SK-N-SH (cell line): ENCODE data around the gene ACER3. TPM values are rescaled to one million over a fixed set of nuclear protein-coding genes. Genes with fewer than 3 reads are reported as not detected.

Source experiments
- CTCF ChIA-PET: fragments of 300-600, 350-600 bp; formaldehyde crosslinking; extraction: SDS; loops from one replicate; lab custom pipeline; 2021; lab: Yijun Ruan, JAX
- POLR2A ChIA-PET: fragments of 350-600 bp; sonication (Branson Sonifier 250); formaldehyde crosslinking; extraction: SDS; loops from one replicate; lab custom pipeline; 2020; ENCODE audit warnings: antibody characterized with exemption, inconsistent platforms; lab: Yijun Ruan, JAX
- DNase-seq: peaks from one replicate; pipeline ENCODE4 v3.0.0; 2012
- H2AFZ ChIP-seq: fragments of 200-600 bp; sonication (generic); 2 replicates; pipeline ENCODE4 v1.8.1; 2016; ENCODE audit warnings: antibody characterized with exemption, mild to moderate bottlenecking, low read depth
- H3F3A ChIP-seq: fragments of 200-600 bp; sonication (generic); replicated peaks from 2 replicates; pipeline ENCODE3; 2016; ENCODE audit warnings: antibody characterized with exemption, mild to moderate bottlenecking; ENCODE audit not compliant: insufficient read depth
- H3K27ac ChIP-seq, 2 experiments: fragments of 200-500 bp in 1 of 2; fragments of 200-600 bp in 1 of 2; sonication (Bioruptor generic) in 1 of 2; sonication (generic), shearing (Covaris generic) in 1 of 2; 2 replicates each; pipeline versions ENCODE4 v1.5.1 to v1.6.1; 2014 to 2016; ENCODE audit warnings: low read depth in 2 of 2, inconsistent platforms in 1 of 2, low read length in 1 of 2, mild to moderate bottlenecking in 1 of 2, mixed read lengths in 1 of 2
- H3K27me3 ChIP-seq: fragments of 200-600 bp; sonication (generic), shearing (Covaris generic); 2 replicates; pipeline ENCODE4 v1.6.1; 2016; ENCODE audit warnings: mixed run types; ENCODE audit not compliant: insufficient read depth
- H3K36me3 ChIP-seq, 2 experiments: fragments of 200-500 bp in 1 of 2; fragments of 200-600 bp in 1 of 2; sonication (Bioruptor generic) in 1 of 2; sonication (generic) in 1 of 2; replicated peaks in 1 of 2; 2 replicates each; pipeline versions ENCODE3 to v1.5.1; 2014 to 2016; ENCODE audit warnings: low read length in 1 of 2, mild to moderate bottlenecking in 1 of 2; ENCODE audit not compliant: insufficient read depth in 2 of 2, control insufficient read depth in 1 of 2
- H3K4me1 ChIP-seq, 2 experiments: fragments of 200-500 bp in 1 of 2; fragments of 200-600 bp in 1 of 2; sonication (Bioruptor generic) in 1 of 2; sonication (generic), shearing (Covaris generic) in 1 of 2; 2 replicates each; pipeline versions ENCODE4 v1.5.1 to v1.6.1; 2014 to 2016; ENCODE audit warnings: low read depth in 1 of 2, low read length in 1 of 2, mixed run types in 1 of 2; ENCODE audit not compliant: insufficient read depth in 2 of 2, control insufficient read depth in 1 of 2
- H3K4me2 ChIP-seq: fragments of 200-600 bp; sonication (generic), shearing (Covaris generic); 2 replicates; pipeline ENCODE4 v1.6.1; 2017; ENCODE audit warnings: mixed run types
- H3K4me3 ChIP-seq, 2 experiments: fragments of 200-500 bp in 1 of 2; fragments of 200-600 bp in 1 of 2; sonication (Bioruptor generic) in 1 of 2; sonication (generic), shearing (Covaris generic) in 1 of 2; 2 replicates each; pipeline versions ENCODE4 v1.5.1 to v1.8.1; 2014 to 2016; ENCODE audit warnings: low read depth in 2 of 2, inconsistent platforms in 1 of 2, low read length in 1 of 2, mild to moderate bottlenecking in 1 of 2, mixed read lengths in 1 of 2, moderate library complexity in 1 of 2
- H3K79me2 ChIP-seq: fragments of 200-600 bp; sonication (generic); 2 replicates; pipeline ENCODE4 v1.8.1; 2017; ENCODE audit warnings: mild to moderate bottlenecking; ENCODE audit not compliant: insufficient read depth
- H3K9ac ChIP-seq: fragments of 200-600 bp; sonication (generic); 2 replicates; pipeline ENCODE4 v1.6.1; 2017; ENCODE audit warnings: mixed run types
- H3K9me2 ChIP-seq: fragments of 200-600 bp; sonication (generic); 2 replicates; pipeline ENCODE4 v1.6.1; 2017; ENCODE audit warnings: mixed run types
- H3K9me3 ChIP-seq: fragments of 200-600 bp; sonication (generic); 2 replicates; pipeline ENCODE4 v1.6.1; 2017; ENCODE audit warnings: mixed run types, mild to moderate bottlenecking, moderate library complexity
- H4K20me1 ChIP-seq: fragments of 200-600 bp; sonication (generic); 2 replicates; pipeline ENCODE4 v1.6.1; 2017; ENCODE audit warnings: mild to moderate bottlenecking, mixed run types; ENCODE audit not compliant: insufficient read depth
- CHD2 ChIP-seq: fragments of 150-350 bp; IDR thresholded peaks from 2 replicates; pipeline ENCODE4 v1.6.1; 2018; ENCODE audit warnings: low read length; ENCODE audit not compliant: partially characterized antibody
- ELF1 ChIP-seq: IDR thresholded peaks from 2 replicates; pipeline ENCODE4 v1.4.0; 2012
- FOXJ3 ChIP-seq: sonication (generic); formaldehyde crosslinking; IDR thresholded peaks from 2 replicates; pipeline ENCODE4 v1.5.1; 2020; ENCODE audit warnings: mild to moderate bottlenecking, missing genetic modification reagents
- FOXM1 ChIP-seq: IDR thresholded peaks from 2 replicates; pipeline ENCODE4 v1.4.0; 2012; ENCODE audit warnings: low read depth, mild to moderate bottlenecking
- GATA2 ChIP-seq: sonication (generic); formaldehyde crosslinking; IDR thresholded peaks from 2 replicates; pipeline ENCODE4 v1.5.0; 2020; ENCODE audit warnings: mild to moderate bottlenecking, missing genetic modification reagents
- MXI1 ChIP-seq: IDR thresholded peaks from 2 replicates; pipeline ENCODE4 v1.6.1; 2012; ENCODE audit warnings: mild to moderate bottlenecking, low read depth, low read length, improper control_type of control experiment
- NFIC ChIP-seq: IDR thresholded peaks from 2 replicates; pipeline ENCODE4 v1.4.0; 2012; ENCODE audit warnings: borderline replicate concordance
- POLR2AphosphoS5 ChIP-seq: IDR thresholded peaks from 2 replicates; pipeline ENCODE4 v1.6.1; 2012; ENCODE audit warnings: low read depth, low read length
- RFX5 ChIP-seq: IDR thresholded peaks from 2 replicates; pipeline ENCODE4 v1.6.1; 2012; ENCODE audit warnings: mild to moderate bottlenecking, improper control_type of control experiment, low read length
- SIN3A ChIP-seq: IDR thresholded peaks from 2 replicates; pipeline ENCODE4 v1.6.1; 2012; ENCODE audit warnings: low read depth, mild to moderate bottlenecking, low read length, moderate library complexity, borderline replicate concordance
- SMC3 ChIP-seq: IDR thresholded peaks from 2 replicates; pipeline ENCODE4 v1.6.1; 2012; ENCODE audit warnings: low read depth, low read length, improper control_type of control experiment
- TAF1 ChIP-seq: IDR thresholded peaks from 2 replicates; pipeline ENCODE4 v1.6.1; 2012; ENCODE audit warnings: low read depth, mild to moderate bottlenecking, low read length, moderate library complexity, borderline replicate concordance
- TEAD4 ChIP-seq: IDR thresholded peaks from 2 replicates; pipeline ENCODE4 v1.4.0; 2012; ENCODE audit warnings: mild to moderate bottlenecking, borderline replicate concordance; ENCODE audit not compliant: insufficient read depth
- WGBS: methylation state at CpG from one replicate; pipeline ENCODE4 v1.1.6; 2017; ENCODE audit warnings: low lambda C conversion rate; 5-methylcytosine and 5-hydroxymethylcytosine counted together
- polyA plus RNA-seq, 3 experiments: library from polyadenylated mRNA; depleted of rRNA; stranded (reverse); fragments of >200 nt; gene quantifications; 2 replicates each; pipeline ENCODE4 v1.2.3, GENCODE V29; 2012
- TF ChIP-seq, protein P1 (sequence below): IDR thresholded peaks from 2 replicates; pipeline ENCODE4 v1.6.1; 2012; ENCODE audit warnings: mild to moderate bottlenecking, low read depth, low read length, moderate library complexity
- TF ChIP-seq, protein P2 (sequence below): fragments of 150-350 bp; IDR thresholded peaks from 2 replicates; pipeline ENCODE4 v1.6.1; 2017; ENCODE audit warnings: antibody characterized with exemption, low read length, low read depth, borderline replicate concordance
- TF ChIP-seq, protein P3 (sequence below): IDR thresholded peaks from 2 replicates; pipeline ENCODE4 v1.4.0; 2012; ENCODE audit warnings: low read depth

Gene ACER3
- polyA plus RNA-seq, 1 of the 3 experiments (the other 2 are of a cell fraction) = 5.4 TPM

DNA sequence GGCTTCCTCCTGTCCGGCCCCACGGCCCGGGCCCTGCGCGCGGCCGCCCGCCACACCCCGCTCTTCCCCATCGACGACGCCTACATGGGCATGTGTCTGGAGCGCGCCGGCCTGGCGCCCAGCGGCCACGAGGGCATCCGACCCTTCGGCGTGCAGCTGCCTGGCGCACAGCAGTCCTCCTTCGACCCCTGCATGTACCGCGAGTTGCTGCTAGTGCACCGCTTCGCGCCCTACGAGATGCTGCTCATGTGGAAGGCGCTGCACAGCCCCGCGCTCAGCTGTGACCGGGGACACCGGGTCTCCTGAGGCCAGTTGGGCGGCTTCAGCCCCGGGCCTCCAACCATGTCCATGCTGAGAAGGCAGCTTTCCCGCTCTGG lies 179.7 kb downstream of the ACER3 start (continued):
- TF ChIP-seq, protein P1, sequence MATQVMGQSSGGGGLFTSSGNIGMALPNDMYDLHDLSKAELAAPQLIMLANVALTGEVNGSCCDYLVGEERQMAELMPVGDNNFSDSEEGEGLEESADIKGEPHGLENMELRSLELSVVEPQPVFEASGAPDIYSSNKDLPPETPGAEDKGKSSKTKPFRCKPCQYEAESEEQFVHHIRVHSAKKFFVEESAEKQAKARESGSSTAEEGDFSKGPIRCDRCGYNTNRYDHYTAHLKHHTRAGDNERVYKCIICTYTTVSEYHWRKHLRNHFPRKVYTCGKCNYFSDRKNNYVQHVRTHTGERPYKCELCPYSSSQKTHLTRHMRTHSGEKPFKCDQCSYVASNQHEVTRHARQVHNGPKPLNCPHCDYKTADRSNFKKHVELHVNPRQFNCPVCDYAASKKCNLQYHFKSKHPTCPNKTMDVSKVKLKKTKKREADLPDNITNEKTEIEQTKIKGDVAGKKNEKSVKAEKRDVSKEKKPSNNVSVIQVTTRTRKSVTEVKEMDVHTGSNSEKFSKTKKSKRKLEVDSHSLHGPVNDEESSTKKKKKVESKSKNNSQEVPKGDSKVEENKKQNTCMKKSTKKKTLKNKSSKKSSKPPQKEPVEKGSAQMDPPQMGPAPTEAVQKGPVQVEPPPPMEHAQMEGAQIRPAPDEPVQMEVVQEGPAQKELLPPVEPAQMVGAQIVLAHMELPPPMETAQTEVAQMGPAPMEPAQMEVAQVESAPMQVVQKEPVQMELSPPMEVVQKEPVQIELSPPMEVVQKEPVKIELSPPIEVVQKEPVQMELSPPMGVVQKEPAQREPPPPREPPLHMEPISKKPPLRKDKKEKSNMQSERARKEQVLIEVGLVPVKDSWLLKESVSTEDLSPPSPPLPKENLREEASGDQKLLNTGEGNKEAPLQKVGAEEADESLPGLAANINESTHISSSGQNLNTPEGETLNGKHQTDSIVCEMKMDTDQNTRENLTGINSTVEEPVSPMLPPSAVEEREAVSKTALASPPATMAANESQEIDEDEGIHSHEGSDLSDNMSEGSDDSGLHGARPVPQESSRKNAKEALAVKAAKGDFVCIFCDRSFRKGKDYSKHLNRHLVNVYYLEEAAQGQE = no peak
- TF ChIP-seq SIN3A = no peak

DNA sequence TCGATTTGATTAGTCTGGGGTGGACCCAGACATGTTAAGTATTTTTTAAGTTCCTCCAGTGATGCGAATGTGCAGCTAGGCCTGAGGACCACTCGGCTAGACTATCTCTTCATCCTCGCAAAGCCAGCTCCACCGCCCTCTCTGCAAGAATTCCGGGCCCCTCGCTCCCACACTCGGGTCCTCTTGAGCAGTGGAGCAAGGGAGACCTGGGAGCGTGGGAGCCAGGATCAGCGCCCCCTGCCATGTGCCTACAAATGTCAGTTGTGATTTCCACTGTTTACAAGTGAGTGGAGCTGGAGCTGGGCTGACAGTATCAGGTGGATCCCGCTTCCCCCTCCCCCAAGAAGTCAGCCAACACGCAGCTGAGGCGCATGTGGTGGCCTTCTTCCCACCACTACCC lies 180.2 kb downstream of the ACER3 start:
- Histone ChIP-seq H3K27ac (no peak overlapping the region), H4K20me1 (no peaks in the 10 kb centered on the region), H3K9me3 (no peaks in the 10 kb centered on the region), H2AFZ (no peak overlapping the region), H3K27me3 (no peaks in the 10 kb centered on the region), H3K4me2 (no peak overlapping the region), H3K4me1 (peaks cover 0 to 6% of the 10 kb centered on the region in 2 experiments; a peak in 1 of 4 replicates), H3F3A (no peaks in the 10 kb centered on the region), H3K4me3 (no peak overlapping the region), H3K9me2 (no peaks in the 10 kb centered on the region), H3K36me3 (no peaks in the 10 kb centered on the region), H3K9ac (no peak overlapping the region), H3K79me2 (no peaks in the 10 kb centered on the region)
- 96% methylated on average over 12 of the region's 13 CpGs for WGBS
- ChIA-PET POLR2A (no interaction called here), CTCF (interaction anchor here (0.8 to 5.5 kb wide), 13 partner anchors 13 to 361 kb away, joined by 3 to 77 read pairs (median 9); no protein-coding TSS in a partner anchor)
- TF ChIP-seq TEAD4 (no peak), SIN3A (no peak)
- TF ChIP-seq, protein P2, sequence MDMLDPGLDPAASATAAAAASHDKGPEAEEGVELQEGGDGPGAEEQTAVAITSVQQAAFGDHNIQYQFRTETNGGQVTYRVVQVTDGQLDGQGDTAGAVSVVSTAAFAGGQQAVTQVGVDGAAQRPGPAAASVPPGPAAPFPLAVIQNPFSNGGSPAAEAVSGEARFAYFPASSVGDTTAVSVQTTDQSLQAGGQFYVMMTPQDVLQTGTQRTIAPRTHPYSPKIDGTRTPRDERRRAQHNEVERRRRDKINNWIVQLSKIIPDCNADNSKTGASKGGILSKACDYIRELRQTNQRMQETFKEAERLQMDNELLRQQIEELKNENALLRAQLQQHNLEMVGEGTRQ = no peak
- DNase-seq = peak; percentile 25

DNA sequence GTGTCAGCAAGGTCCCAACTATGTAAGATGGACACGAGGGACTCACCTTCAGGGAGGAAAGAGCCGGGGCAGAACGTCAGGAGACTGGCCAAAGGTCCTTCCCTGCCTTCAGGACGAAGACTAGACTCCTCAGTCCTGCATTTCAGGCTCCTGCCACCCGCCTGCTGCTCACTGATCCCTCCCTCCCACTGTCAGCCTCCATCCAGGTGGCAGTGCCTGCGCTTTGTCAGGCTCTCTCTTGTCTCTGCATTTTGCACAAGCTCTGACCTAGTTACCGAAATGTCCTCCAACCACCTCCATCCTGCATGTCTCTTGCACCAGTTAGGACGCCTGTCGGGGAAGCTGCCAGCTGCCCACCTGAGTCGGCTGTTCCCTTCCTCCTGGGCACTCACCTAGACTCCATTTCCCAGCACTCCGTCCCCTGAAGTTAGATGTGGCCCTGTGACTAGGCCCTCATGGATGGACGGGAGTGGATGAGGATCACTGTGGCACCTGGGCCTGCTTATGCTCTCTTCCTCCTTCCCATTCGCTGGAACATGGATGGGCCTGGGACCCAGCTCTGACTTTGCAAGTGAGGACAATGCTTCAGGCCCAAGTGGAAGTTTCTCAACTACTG lies 181.5 kb downstream of the ACER3 start:
- ChIA-PET CTCF (interaction anchor here (0.6 to 5.5 kb wide), 6 partner anchors 12 to 319 kb away, joined by 3 to 77 read pairs (median 3); no protein-coding TSS in a partner anchor), POLR2A (no interaction called here)
- Histone ChIP-seq H3K9ac (no peak overlapping the region), H3K36me3 (no peaks in the 10 kb centered on the region), H3K27ac (no peak overlapping the region), H3K9me3 (no peaks in the 10 kb centered on the region), H3K27me3 (no peaks in the 10 kb centered on the region), H3F3A (peaks cover 10% of the 10 kb centered on the region), H4K20me1 (no peaks in the 10 kb centered on the region), H3K4me3 (no peak overlapping the region), H3K4me1 (peaks cover 2 to 9% of the 10 kb centered on the region in 2 experiments; a peak in 2 of 4 replicates), H2AFZ (no peak overlapping the region), H3K9me2 (no peaks in the 10 kb centered on the region), H3K4me2 (no peak overlapping the region), H3K79me2 (no peaks in the 10 kb centered on the region)
- no peak for DNase-seq
- WGBS = 86% methylated on average over 11 of the region's 13 CpGs
- TF ChIP-seq TAF1 (no peak), SMC3 (no peak), FOXM1 (no peak), MXI1 (no peak), SIN3A (no peak), NFIC (no peak), GATA2 (CRISPR knock-in tag) (no peak), FOXJ3 (CRISPR knock-in tag) (no peak), RFX5 (no peak), CHD2 (no peak), POLR2AphosphoS5 (no peak), ELF1 (no peak)
- TF ChIP-seq, protein P2 = no peak
- TF ChIP-seq, protein P3, sequence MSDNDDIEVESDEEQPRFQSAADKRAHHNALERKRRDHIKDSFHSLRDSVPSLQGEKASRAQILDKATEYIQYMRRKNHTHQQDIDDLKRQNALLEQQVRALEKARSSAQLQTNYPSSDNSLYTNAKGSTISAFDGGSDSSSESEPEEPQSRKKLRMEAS = no peak
- TF ChIP-seq, all 33 proteins: peak for 0
